PFSK-1 (cell line): ENCODE measurements around the gene RP2.

Source experiments
- POLR2AphosphoS5 ChIP-seq: IDR thresholded peaks from 2 replicates; pipeline ENCODE4 v1.6.1; 2012; ENCODE audit warnings: low read depth, mild to moderate bottlenecking, control low read depth, low read length, moderate library complexity
- TAF1 ChIP-seq: IDR thresholded peaks from 2 replicates; pipeline ENCODE4 v1.6.1; 2012; ENCODE audit warnings: low read length, control low read depth, borderline replicate concordance; ENCODE audit not compliant: insufficient read depth

DNA sequence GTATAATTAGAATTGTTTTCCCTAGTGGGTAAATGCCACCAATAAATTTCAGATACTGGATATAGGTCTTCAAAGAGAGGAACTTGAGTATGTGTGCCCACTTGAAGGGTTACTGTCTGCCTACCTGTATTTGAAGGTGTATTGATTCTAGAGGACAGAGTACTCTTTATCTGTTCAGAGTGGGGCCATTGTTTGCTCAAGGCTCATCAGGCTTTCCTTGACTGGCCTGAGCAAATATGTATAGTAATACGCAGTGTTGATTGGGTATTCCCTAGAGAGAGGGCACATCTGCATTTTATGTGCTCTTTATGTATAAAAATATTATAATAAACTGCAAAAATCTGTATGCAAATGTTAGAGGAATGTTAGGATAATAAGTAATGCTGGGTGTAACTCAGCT, 23.7 kb downstream of the RP2 start:
- TF ChIP-seq POLR2AphosphoS5 = no peak
- no peak for TF ChIP-seq TAF1
